Adrenal gland (tissue), 5 donors: ENCODE data around the gene STPG1.

Experiments used
- POLR2A ChIP-seq, 2 donors: fragments of 450-650 bp; IDR thresholded peaks; one replicate each; pipeline ENCODE4 v1.6.1; 2017; ENCODE audit warnings: antibody characterized with exemption in 2 of 2, mild to moderate bottlenecking in 2 of 2, moderate library complexity in 1 of 2
- TF ChIP-seq, protein P1 (sequence below), 6 experiments: fragments of 450-650 bp in 4 of 6; fragments of 200-600 bp in 2 of 6; sonication (generic) in 1 of 6; IDR thresholded peaks; 1 replicate in 5 of 6; 2 replicates in 1 of 6; pipeline versions ENCODE4 v1.5.1 to v1.8.0; 2016 to 2021; ENCODE audit warnings: antibody characterized with exemption in 6 of 6, mild to moderate bottlenecking in 2 of 6, moderate library complexity in 1 of 6
- donor health status: DM: no; HTN: no; CAD: no.

DNA sequence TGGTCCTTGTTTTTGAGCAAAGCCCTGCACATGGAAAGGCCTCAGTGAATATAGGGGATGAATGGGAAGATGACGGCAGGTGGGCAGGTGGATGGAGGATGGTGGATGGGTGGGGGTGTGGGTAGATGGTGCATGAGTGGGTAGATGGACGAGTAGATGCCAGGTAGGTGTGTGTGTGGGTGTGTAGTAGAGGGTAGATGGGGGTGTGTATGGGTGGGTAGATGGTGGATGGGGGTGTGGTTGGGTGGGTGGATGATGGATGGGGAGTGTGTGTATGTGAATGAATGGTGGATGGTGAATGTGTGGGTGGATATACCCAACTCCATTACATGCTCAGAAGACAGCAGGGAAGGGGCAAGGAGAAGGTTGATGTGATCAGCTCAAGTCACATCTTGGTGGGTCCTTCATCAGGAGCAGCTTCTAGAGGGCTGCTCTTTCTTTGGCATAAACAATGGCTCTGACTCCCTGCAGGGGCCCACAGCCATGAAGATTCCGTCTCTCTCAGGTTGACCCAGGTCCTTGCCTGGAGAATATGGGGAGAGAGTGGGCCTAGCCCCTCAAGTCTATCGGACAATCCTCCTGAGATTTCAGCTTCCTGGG lies 60.2 kb downstream of the STPG1 start:
- TF ChIP-seq, protein P1, sequence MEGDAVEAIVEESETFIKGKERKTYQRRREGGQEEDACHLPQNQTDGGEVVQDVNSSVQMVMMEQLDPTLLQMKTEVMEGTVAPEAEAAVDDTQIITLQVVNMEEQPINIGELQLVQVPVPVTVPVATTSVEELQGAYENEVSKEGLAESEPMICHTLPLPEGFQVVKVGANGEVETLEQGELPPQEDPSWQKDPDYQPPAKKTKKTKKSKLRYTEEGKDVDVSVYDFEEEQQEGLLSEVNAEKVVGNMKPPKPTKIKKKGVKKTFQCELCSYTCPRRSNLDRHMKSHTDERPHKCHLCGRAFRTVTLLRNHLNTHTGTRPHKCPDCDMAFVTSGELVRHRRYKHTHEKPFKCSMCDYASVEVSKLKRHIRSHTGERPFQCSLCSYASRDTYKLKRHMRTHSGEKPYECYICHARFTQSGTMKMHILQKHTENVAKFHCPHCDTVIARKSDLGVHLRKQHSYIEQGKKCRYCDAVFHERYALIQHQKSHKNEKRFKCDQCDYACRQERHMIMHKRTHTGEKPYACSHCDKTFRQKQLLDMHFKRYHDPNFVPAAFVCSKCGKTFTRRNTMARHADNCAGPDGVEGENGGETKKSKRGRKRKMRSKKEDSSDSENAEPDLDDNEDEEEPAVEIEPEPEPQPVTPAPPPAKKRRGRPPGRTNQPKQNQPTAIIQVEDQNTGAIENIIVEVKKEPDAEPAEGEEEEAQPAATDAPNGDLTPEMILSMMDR (IDR thresholded peaks at IDR 0.05) = no peak
- TF ChIP-seq POLR2A (IDR thresholded peaks at IDR 0.05) = no peak
